Activated T-cell treated with anti-CD3 and anti-CD28 coated beads, Interleukin-2, amount 50 U/mL, for 48 hours (primary cell): ENCODE measurements around the gene TIMM8A.
"Not testable (repeated sequence)": the region's sequence is repeated elsewhere in the genome, so short reads cannot be mapped to it uniquely, and the experiment has no call there.

Experiments used
- DNase-seq, 2 experiments: peaks; one replicate each; pipeline ENCODE4 v3.0.0-alpha.2; 2020

The TIMM8A gene

DNA sequence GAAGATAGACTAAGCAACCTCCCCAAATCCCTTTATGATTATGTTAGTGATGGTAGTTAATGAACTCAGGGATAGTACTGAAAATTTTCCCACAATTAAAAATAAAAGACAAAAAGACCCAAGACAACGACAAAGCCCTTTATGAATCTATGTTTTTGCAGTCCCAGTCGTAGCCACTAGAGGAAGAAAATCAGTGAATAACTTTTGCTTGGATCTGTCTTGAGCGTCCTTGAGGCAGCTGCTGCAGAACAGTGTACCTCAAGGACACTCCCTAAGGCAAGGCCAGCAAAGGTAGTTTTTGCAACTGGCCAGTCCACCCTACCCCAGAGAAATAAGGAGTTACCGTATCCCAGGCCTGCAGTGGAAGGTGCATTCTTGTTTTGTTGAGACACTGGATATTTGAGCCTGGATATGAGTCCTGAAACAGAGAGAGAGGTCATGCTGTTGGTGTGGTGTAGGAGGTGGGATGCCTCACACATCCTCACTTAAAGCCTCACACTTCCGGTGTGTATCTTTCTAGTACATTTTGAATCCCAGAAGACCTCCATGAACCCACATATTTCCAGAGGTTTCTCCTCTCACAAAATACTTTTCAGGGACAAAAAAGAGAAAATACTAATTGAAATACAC, 8.7 kb upstream of the TIMM8A start:
- no peak for DNase-seq

DNA sequence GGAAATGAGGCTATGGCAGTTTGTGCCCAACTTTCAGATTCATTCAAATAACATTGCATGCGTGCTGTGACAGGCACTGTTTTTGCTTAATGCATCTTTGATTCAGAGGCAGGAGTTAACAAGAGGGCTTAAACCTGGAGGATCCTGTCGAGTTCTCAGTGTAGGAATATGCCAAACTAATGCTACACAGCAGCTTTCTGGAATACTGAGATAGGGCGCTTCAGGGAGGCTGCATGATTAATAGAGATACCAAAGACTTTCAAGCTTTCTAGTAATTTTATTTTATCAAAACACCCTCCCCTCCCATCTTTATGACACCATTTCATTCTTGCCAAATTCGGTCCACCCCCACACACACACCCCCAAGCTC, 636 bp upstream of the TIMM8A start:
- no peak for DNase-seq

DNA sequence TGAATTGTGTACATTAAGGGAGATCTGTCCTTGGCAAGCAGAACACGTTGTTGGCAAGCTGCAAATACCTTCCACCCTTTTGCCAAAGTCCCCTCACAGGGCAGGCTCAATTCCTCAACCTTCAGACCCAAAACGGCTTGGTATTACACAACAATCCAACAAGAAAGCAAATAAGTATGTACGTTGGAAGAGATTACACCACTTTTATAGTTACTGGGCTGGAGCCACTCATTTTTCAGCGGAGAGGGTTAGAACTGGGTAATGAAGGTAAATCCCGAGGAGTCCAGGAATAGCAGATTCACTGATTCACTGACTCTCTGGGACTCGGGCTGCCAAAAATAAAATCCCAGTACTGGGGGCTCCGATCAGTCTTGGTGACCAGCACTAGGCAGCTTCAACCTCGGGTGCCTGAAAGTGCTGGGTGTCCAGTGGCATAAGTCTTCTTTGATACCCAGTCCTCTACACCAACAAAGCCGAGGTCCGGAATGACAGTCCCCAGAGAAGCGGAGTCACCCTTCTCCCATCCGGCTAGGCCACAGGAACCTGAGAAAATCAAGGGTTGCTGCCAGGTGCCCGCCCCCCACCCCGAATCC, 587 bp downstream of the TIMM8A start:
- no peak for DNase-seq

DNA sequence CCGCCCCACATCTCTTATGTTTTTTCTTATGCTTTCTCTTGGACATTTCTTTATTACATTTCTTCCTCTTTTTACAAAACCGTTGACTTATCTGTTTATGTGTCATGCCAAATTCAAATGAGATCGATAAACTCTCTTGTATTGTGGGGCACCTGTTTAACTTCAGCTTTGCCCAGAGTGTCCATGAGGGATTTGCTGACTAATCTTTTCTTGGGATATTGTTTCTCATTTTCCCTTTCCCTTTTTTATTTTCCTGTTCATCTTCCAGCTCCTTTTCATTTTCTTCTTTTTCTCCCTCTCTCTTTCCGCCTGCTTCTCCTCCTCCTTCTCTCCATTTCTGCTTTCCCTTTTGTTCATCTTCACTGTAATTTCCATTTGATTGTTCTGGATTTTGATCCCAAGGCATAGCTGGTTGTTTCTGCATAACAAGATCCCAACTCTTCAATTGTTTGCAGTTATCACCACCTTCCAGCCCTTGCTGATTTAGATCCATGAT, 10.7 kb downstream of the TIMM8A start:
- no peak for DNase-seq

DNA sequence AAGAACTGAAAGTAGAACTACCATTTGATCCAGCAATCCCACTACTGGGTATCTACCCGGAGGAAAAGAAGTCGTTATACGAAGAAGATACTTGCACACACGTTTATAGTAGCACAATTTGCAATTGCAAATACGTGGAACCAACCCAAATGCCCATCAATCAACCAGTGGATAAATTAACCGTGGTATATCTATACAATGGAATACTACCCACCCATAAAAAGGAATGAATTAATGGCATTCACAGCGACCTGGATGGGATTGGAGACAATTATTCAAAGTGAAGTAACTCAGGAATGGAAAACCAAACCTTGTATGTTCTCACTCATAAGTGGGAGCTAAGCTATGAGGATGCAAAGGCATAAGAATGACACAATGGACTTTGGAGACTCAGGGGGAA, 14.2 kb downstream of the TIMM8A start:
- DNase-seq, result not testable (repeated sequence)

GRCh38 chrX:101326600-101326999, 21.9 kb downstream of the TIMM8A start:
- DNase-seq, result not testable (repeated sequence)

DNA sequence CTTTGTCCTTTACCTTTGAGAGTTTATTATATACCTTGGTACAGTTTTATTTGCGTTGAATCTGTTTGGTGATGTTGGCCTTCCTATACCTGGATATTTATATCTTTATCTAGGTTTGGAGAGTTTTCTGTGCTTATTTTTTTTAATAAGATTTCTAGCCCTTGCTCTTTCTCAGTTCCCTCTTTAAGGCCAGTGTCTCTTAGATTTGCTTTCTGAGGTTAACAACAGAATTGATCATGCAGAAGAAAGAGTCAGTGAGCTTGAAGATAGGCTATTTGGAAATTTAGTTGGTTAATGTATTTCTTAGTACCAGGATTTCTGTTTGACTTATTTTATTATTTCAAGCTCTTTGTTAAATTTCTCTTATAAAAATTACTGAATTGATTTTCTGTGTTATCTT, 44.8 kb downstream of the TIMM8A start:
- DNase-seq, result no peak
